Liver (tissue), 9 donors: ENCODE results near the gene ITLN1. TPM values are rescaled to one million over a fixed set of nuclear protein-coding genes. Genes with fewer than 3 reads are reported as not detected.

Experiments
- DNase-seq: peaks from one replicate; pipeline ENCODE4 v3.0.0-alpha.2; 2017; ENCODE audit warnings: low spot score
- H3K27ac ChIP-seq, 2 donors: one replicate each; pipeline ENCODE4 v1.7.0; 2013; ENCODE audit warnings: inconsistent platforms in 2 of 2, low read length in 2 of 2, control low read depth in 1 of 2, low read depth in 1 of 2, mild to moderate bottlenecking in 1 of 2
- H3K27me3 ChIP-seq, 4 donors: one replicate each; pipeline versions ENCODE4 v1.6.1 to v1.7.0; 2013; ENCODE audit warnings: low read length in 3 of 4, inconsistent platforms in 1 of 4, mild to moderate bottlenecking in 1 of 4, moderate library complexity in 1 of 4; ENCODE audit not compliant: control insufficient read depth in 4 of 4, insufficient read depth in 4 of 4
- H3K36me3 ChIP-seq, 4 donors: one replicate each; pipeline versions ENCODE4 v1.6.1 to v1.7.0; 2013; ENCODE audit warnings: low read length in 3 of 4, mild to moderate bottlenecking in 3 of 4, low read depth in 1 of 4, moderate library complexity in 1 of 4; ENCODE audit not compliant: control insufficient read depth in 4 of 4, insufficient read depth in 3 of 4
- H3K4me1 ChIP-seq, 4 donors: one replicate each; pipeline versions ENCODE4 v1.6.1 to v1.7.0; 2013; ENCODE audit warnings: low read length in 3 of 4, mild to moderate bottlenecking in 3 of 4, moderate library complexity in 1 of 4; ENCODE audit not compliant: control insufficient read depth in 4 of 4, insufficient read depth in 4 of 4
- H3K4me3 ChIP-seq, 3 donors: one replicate each; pipeline versions ENCODE4 v1.6.1 to v1.7.0; 2013; ENCODE audit warnings: low read length in 3 of 3, control low read depth in 1 of 3, low read depth in 1 of 3, mild to moderate bottlenecking in 1 of 3
- H3K9ac ChIP-seq, 2 donors: one replicate each; pipeline ENCODE4 v1.7.0; 2013; ENCODE audit warnings: low read length in 2 of 2, mild to moderate bottlenecking in 2 of 2, moderate library complexity in 2 of 2, control low read depth in 1 of 2, low read depth in 1 of 2
- H3K9me3 ChIP-seq, 4 donors: one replicate each; pipeline versions ENCODE4 v1.6.1 to v1.7.0; 2013; ENCODE audit warnings: low read length in 3 of 4; ENCODE audit not compliant: control insufficient read depth in 4 of 4
- ATF3 ChIP-seq: IDR thresholded peaks from 2 replicates; pipeline ENCODE4 v1.6.1; 2016; ENCODE audit warnings: antibody characterized with exemption
- CTCF ChIP-seq: fragments of 150-350 bp; IDR thresholded peaks from 2 replicates; pipeline ENCODE4 v1.5.1; 2017; ENCODE audit warnings: improper control_type of control experiment, low read depth, low read length; ENCODE audit not compliant: missing input control
- EGR1 ChIP-seq, 2 donors: IDR thresholded peaks; 2 replicates each; pipeline ENCODE4 v1.6.1; 2016 to 2018; ENCODE audit warnings: antibody characterized with exemption in 2 of 2, low read depth in 2 of 2
- FOXA1 ChIP-seq: IDR thresholded peaks from 2 replicates; pipeline ENCODE4 v1.6.1; 2016; ENCODE audit warnings: antibody characterized with exemption
- FOXA2 ChIP-seq: IDR thresholded peaks from 2 replicates; pipeline ENCODE4 v1.6.1; 2016; ENCODE audit warnings: antibody characterized with exemption
- HNF4A ChIP-seq, 2 donors: conservative IDR thresholded peaks; 2 replicates each; pipeline ENCODE4 v1.6.1; 2016; ENCODE audit warnings: antibody characterized with exemption in 2 of 2, mild to moderate bottlenecking in 2 of 2
- HNF4G ChIP-seq: IDR thresholded peaks from 2 replicates; pipeline ENCODE4 v1.6.1; 2016; ENCODE audit warnings: antibody characterized with exemption
- JUND ChIP-seq, 2 donors: IDR thresholded peaks; 2 replicates each; pipeline ENCODE4 v1.6.1; 2016; ENCODE audit warnings: antibody characterized with exemption in 2 of 2
- MAX ChIP-seq: IDR thresholded peaks from 2 replicates; pipeline ENCODE4 v1.6.1; 2016; ENCODE audit warnings: antibody characterized with exemption
- NR2F2 ChIP-seq: IDR thresholded peaks from 2 replicates; pipeline ENCODE4 v1.6.1; 2016; ENCODE audit warnings: antibody characterized with exemption
- REST ChIP-seq: IDR thresholded peaks from 2 replicates; pipeline ENCODE4 v1.6.1; 2016; ENCODE audit warnings: antibody characterized with exemption, mild to moderate bottlenecking
- RXRA ChIP-seq, 2 donors: IDR thresholded peaks; 2 replicates each; pipeline ENCODE4 v1.6.1; 2017 to 2018; ENCODE audit warnings: antibody characterized with exemption in 2 of 2, mild to moderate bottlenecking in 1 of 2
- SP1 ChIP-seq: IDR thresholded peaks from 2 replicates; pipeline ENCODE4 v1.6.1; 2018; ENCODE audit warnings: antibody characterized with exemption, mild to moderate bottlenecking
- TAF1 ChIP-seq: conservative IDR thresholded peaks from 2 replicates; pipeline ENCODE4 v1.6.1; 2016; ENCODE audit warnings: antibody characterized with exemption, mild to moderate bottlenecking
- YY1 ChIP-seq: IDR thresholded peaks from 2 replicates; pipeline ENCODE4 v1.6.1; 2016; ENCODE audit warnings: antibody characterized with exemption, mild to moderate bottlenecking
- ZBTB33 ChIP-seq: IDR thresholded peaks from 2 replicates; pipeline ENCODE4 v1.6.1; 2016; ENCODE audit warnings: antibody characterized with exemption
- WGBS: extraction: QIAGEN DNeasy Blood & Tissue Kit; methylation state at CpG from one replicate; pipeline ENCODE4 v1.1.7; 2013; 5-methylcytosine and 5-hydroxymethylcytosine counted together
- polyA plus RNA-seq, 2 donors: library from polyadenylated mRNA; stranded (reverse) in 1 of 2; unstranded in 1 of 2; fragments of 200-250 nt in 1 of 2; fragments of >200 nt in 1 of 2; fragmentation: Nextera tagmentation in 1 of 2; extraction: Ambion mirVana in 1 of 2; gene quantifications; one replicate each; pipeline versions ENCODE4 v1.2.1 to v1.2.3, GENCODE V29; 2013 to 2015
- total RNA-seq, 2 donors: library from RNA; depleted of rRNA; stranded (reverse); fragments of >200 nt; gene quantifications; one replicate each; pipeline ENCODE4 v1.2.3, GENCODE V29; 2014
- donor health status: healthy.
- donor health status: healthy.
- donor health status: healthy.
- donor health status: healthy.
- donor health status: healthy.

Gene ITLN1
- total and polyA plus RNA-seq, 4 donors: 3.7 to 13.4 (median 5.5) TPM

- no peak overlapping the region for H3K4me3 ChIP-seq
- H3K9ac ChIP-seq: no peak overlapping the region
- H3K36me3 ChIP-seq: no peaks in the 10 kb centered on the region
- H3K27ac ChIP-seq: no peak overlapping the region
- DNase-seq: no peak
- no peaks in the 10 kb centered on the region for H3K9me3 ChIP-seq
- TF ChIP-seq EGR1 (IDR thresholded peaks at IDR 0.05; ENCODE audit: low read depth in 2 of 2) (no peak), FOXA1 (no peak), TAF1 (no peak), NR2F2 (no peak), SP1 (no peak), HNF4A (conservative IDR thresholded peaks at IDR 0.05) (no peak), MAX (no peak), HNF4G (no peak), CTCF (no peak), YY1 (no peak), ATF3 (no peak), ZBTB33 (no peak)
- no peaks in the 10 kb centered on the region for H3K4me1 ChIP-seq
- no peaks in the 10 kb centered on the region for H3K27me3 ChIP-seq
- 92% methylated on average over 1 of the region's 1 CpG for WGBS
Measured at GRCh38 chr1:160829766-160830165, 55.2 kb downstream of the ITLN1 start.

GRCh38 chr1:160827418-160827817, 57.6 kb downstream of the ITLN1 start:
- Histone ChIP-seq H3K27me3 (no peaks in the 10 kb centered on the region), H3K4me3 (no peak overlapping the region), H3K9me3 (no peaks in the 10 kb centered on the region), H3K36me3 (no peaks in the 10 kb centered on the region), H3K9ac (no peak overlapping the region), H3K4me1 (no peaks in the 10 kb centered on the region), H3K27ac (no peak overlapping the region)
- no peak for TF ChIP-seq HNF4G
- TF ChIP-seq CTCF: no peak
- no peak for TF ChIP-seq ATF3
- TF ChIP-seq FOXA2: no peak
- TF ChIP-seq MAX: no peak
- TF ChIP-seq RXRA (IDR thresholded peaks at IDR 0.05): no peak
- no peak for TF ChIP-seq HNF4A (conservative IDR thresholded peaks at IDR 0.05)
- TF ChIP-seq REST: no peak
- no peak for TF ChIP-seq JUND (IDR thresholded peaks at IDR 0.05)
- no peak for TF ChIP-seq NR2F2
- no peak for TF ChIP-seq SP1
- DNase-seq: no peak
- 92% methylated on average over 2 of the region's 2 CpGs for WGBS
